Daoy (cell line): ENCODE results near the gene PLA2G1B. TPM values are rescaled to one million over a fixed set of nuclear protein-coding genes. Genes with fewer than 3 reads are reported as not detected.
A peak's percentile ranks its signal among the peaks of the same experiment; 100 is the strongest.

ENCODE experiments used
- DNase-seq: peaks from one replicate; pipeline ENCODE4 v3.0.0-alpha.2; 2015; ENCODE audit warnings: low read depth
- total RNA-seq: library from RNA; depleted of rRNA; stranded (reverse); fragments of >200 nt; shearing (Covaris generic); gene quantifications from 2 replicates; pipeline ENCODE4 v1.2.3, GENCODE V29; 2014

PLA2G1B gene
- total RNA-seq, 1 experiment from 2014 or later: not detected

DNA sequence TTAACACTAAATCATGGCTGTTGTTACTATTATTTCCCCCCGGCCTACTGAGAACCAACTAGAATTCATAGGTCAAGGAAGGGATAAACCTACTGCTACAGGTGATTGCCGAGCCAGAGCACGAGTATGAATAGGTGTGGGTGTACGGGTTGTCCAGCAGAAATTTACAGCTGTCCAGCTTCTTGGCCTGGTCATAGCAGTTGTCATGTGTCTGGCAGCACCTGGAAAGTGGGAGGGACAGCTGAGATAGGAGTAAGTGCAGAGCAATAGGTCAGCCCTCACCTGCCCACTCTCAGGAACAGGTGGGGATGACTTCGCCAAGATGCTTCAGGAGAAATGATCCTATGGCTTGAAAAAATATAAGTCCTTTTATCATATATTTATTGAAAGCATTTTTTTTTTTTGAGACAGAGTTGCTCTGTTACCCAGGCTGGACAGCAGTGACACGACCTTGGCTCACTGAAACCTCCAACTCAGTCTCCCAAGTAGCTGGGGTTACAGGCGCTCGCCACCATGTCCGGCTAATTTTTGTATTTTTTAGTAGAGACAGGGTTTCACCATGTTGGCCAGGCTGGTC, 2.6 kb downstream of the PLA2G1B start:
- DNase-seq: no peak

DNA sequence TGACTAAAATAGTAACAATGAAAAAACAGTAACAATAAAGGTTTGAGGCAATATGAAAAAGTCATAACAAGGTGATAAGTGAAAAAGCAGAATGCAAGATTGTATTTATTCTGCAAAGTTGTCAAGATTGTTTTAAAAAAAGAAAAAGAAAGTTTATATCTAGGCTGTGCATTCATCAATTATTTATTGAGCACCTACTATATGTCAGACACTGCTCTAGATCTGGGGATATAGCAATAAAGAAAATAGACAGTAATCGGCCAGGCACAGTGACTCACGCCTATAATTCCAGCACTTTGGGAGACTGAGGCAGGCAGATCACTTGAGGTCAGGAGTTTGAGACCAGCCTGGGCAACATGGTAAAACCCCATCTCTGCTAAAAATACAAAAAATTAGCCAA, 3.8 kb downstream of the PLA2G1B start:
- no peak for DNase-seq

DNA sequence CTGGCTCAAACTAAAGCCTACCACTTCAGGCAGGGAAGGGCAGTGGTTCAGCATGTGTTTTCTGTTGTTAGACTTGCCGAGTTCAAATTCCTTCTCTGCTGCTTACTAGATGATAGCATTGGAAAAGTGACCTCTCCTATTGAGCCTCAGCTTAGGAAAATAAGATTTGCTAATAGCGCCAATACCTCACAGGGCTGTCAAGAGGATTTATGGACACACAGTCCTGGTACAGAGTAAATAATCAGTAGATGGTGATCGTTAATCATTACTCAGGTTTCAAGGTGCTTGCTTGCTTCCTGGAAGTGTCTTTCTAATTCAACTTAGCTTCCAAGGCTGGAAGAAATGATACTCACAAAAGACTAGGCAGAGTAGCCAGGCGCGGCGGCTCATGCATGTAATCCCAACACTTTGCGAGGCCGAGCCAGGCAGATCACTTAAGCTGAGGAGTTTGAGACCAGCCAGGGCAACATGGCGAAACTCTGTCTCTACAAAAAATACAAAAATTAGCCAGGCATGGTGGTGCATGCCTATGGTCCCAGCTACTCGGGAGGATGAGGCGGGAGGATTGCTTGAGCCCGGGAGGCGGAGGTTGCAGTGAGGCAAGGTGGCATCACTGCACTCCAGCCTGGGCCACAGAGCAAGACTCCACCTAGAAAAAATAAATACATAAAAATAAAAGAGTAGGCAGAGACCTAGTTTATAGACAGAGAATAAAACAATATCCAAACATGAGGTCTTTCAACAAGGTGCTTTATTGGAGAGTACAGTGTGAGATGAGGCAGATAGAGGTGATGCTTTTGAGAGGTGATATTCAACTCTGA, 6.0 kb downstream of the PLA2G1B start:
- no peak for DNase-seq

DNA sequence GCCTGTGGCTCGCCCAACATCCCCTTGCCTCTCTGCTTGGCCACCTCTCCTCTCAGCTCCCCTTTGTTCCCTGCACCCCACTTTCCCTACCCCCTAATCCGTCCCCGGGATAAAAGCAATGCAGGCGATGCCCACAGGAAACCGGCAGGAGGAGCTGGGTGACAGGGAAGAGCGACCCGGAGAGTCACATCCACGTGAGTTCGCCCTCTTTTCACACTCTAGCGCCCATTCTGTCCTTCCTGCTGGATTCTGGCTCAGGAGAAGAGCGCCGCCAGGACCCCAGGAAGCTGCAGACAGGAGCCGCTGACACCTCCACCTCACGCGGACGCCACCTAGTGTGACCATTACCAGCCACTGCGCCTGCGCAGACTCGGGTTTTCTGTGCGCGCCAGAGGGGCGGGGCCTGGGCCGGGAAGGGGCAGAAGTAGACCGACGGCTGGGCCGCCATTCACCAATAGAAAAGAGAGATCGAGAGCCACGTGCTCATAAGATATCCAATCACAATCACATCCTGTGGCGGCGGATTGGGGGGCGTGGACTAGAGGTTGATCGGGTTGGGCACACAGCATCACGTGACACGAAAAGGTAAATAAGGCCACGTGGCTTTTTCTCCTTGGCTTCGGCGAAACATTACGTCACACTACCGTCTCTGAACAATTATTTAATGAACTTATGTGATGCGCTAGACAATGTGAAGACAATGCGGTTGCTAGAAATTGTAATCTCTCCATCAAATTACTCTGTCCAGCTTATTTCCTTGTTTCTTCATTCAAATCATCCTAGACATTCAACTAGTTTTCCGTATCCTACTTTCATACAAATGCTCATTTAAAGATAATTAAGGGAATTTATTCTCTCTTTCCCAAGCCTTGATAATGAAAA, 10.1 kb downstream of the PLA2G1B start:
- DNase-seq: peak; percentile 100

DNA sequence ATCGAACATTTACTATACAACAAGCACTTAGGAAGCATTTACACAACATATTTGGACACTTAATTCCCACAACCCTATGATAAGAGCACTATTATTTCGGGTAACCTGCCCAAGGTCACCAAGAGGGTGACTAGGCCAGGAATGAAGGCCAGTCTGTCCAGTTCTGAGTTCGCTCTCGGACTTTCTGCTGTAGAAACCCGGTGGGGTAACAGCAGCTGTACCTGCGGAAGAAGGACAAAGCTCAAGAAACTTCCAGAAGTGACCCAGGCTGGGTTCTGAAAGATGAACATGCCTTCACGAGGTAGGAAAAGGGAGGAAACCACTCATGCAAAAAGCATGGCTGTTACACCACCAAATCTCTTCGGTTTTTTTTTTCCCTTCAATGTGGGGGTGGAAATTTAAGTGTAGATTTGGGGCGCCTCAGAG, 10.8 kb downstream of the PLA2G1B start:
- peak; percentile 12 for DNase-seq

DNA sequence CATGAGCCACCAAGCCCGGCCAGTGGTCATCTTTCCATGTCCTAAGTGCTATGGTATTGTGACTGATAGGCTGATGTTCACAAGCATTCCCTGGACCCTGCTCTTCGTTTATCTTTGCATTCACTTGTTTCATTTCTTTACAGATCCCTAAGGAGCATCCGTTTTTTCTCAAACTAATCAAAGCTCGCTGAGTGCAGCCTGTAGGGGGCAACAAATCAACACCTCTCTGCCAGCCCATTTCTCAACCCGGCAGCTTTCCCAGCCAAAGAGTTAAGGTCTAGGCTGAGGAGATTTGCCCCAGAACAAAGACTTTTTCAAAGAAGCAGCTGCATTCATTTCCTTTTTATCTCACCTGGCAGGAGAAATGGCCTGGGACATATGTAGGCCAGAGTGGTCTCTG, 13.4 kb downstream of the PLA2G1B start:
- peak; percentile 19 for DNase-seq

DNA sequence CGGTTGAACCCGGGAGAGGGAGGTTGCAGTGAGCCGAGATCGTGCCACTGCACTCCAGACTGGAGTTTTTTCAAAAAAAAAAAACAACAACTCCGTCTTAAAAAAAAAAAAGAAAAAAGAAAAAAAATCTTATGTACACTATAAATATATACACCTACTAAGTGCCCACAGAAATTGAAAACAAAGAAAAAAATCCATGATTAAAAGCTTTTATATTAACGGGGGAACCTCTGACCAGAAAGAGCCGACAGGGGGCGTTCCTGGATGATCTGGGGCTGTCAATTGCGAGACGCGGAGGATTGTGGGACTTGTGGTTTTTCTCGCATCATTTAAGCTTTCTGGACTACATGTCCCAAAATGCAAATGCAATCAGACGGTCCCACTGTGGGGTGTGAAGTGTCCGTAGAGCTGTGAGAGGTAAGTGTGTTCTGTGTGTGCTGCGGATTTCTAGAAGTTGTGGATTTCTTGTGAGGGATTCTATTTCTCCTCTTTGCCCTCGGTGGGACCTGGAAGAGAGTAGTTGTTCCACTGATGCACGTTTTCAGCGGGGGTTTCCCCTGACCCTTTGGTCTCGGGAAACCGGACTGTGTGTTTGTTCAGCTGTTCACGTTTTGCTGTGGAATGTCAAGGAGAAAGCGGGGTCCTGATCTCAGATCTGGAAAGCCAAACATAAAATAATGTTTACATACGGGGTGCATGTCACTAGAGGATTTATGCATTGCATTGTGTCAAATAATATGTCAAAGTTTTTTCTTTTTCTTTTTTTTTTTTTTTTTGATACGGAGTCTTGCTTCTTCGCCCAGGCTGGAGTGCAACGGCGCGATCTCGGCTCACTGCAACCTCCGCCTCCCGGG, 25.4 kb downstream of the PLA2G1B start, which contains the start of gene SIRT4:
Gene SIRT4, plus strand, starts transcription at position 360 of the 854 bp plus-strand sequence. CDS start 1,241 bp downstream, outside the sequence.
- peak; percentile 93 for DNase-seq

DNA sequence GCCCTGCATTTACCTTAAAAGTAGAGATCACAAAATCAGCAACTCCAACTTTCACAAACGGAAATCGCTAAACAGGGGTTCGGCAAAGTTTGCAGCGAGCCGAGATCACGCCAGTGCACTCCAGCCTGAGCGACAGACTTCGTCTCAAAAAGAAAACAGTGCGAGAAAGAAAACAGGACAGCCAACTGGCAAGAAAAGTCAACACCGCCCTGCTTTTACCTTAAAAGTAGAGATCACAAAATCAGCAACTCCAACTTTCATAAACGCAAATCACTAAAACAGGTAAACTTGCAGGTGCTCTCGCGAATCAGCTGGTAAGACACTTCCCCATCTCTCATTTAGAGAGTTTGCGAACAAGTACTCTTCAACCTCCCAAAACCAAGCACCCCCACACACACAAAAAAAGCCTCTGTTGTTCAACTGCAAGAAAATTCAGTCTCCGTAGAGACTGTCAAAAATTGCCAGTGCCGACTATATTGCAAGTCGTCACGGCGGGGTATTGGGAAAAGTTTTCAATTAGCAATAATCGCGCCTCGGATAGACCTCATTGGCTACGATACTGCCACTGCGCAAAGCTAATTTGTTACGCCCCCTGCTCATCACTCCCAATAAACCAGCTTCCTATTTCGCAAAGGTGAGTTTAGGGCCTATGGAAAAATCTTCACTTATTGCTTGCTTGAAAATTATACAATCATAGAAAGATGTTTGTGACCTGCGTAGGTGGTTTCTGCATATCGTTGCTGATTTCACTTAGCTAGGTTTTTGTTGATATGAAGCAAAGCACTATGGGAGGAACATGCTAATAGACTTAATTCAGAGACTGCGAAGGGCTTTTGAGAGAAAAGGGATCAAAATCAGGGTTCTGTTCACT, 34.7 kb downstream of the PLA2G1B start, which contains the start of gene RNU4-1:
Gene RNU4-1, minus strand, starts transcription at position 577 of the 871 bp plus-strand sequence.
- peak; percentile 94 for DNase-seq

DNA sequence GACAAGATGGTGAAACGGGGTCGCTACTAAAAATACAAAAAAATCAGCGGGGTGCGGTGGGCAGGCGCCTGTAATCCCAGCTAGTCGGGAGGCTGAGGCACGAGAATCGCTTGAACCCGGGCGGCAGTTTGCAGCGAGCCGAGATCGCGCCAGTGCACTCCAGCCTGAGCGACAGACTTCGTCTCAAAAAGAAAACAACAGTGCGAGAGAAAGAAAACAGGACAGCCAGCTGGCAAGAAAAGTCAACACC, 35.2 kb downstream of the PLA2G1B start:
- no peak for DNase-seq

DNA sequence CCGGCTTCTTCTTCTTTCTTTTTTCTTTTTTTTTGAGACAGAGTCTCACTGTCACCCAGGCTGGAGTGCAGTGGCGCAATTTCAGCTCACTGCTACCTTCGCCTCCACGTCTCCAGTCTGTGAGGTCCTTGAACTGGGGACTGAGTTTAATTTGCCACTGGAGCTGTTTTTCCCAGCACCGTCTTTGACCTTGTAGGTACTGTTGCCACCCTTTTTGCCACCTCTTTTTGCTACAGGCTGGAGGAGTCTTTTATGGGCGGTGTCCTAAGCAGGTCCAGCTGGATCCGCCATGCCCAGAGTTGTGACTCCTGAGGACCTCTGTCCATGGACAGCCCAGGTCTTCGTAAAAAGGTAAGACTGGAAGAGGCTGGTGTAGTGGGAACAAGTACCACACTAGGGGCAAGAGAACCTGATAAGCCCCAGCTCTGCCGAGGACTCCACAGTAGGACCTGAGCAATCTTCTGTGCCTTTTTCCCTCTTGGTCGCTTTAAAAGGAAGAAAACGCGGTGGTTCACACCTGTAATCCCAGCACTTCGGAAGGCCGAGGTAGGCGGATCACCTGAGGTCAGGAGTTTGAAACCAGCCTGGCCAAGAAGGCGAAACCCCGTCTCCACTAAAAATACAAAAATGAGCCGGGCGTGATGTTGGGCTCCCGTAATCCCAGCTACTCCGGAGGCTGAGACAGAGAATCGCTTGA, 36.8 kb downstream of the PLA2G1B start:
- peak; percentile 95 for DNase-seq

DNA sequence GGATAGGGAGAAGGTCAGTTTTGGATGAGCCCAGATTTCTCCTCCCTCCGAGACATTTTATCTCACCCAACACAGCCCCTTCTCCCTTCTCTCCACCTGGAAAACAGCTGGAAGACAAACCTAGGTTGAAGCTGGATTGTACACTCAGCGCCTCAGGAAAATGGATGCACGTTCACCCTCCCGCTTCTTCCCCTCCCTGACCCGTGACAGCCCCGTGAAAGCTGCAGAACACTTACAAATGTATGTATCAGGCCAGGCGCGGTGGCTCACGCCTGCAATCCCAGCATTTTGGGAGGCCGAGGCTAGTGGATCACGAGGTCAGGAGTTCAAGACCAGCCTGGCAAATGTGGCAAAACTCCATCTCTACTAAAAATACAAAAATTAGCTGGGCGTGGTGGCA, 40.1 kb downstream of the PLA2G1B start:
- DNase-seq: no peak

DNA sequence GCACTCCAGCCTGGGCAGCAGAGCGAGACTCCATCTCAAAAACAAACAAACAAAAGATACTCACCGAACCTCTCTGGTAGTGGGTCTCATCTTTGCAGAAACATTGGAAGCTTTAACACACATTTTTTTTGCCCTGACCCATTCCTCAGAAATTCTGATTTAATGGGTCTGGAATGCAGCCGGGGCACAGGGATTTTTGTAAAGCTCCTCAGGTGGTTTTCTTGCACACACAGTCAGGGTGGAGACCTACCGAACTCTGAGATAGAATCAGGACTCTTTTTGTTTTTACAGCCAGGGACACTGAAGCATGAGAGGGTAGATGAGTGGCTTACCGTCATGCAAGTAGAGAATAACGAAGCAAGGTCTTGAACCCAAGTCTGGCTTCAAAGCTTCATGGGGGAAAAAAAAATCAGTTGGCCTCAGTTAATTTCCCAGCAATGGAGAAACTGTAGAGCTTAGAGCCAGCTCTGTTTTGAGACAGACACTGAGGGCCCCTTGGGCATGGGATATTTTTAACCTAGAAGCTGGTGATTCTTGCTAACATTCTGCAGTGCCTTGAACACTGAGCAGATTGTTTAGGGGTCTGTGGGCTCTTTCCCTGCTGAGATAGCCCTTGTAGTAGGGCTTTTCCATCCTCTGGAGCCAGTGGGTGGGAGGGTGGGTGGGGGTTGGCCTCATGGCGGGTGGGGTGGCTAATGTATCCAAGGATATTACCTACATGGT, 40.6 kb downstream of the PLA2G1B start:
- DNase-seq: no peak

DNA sequence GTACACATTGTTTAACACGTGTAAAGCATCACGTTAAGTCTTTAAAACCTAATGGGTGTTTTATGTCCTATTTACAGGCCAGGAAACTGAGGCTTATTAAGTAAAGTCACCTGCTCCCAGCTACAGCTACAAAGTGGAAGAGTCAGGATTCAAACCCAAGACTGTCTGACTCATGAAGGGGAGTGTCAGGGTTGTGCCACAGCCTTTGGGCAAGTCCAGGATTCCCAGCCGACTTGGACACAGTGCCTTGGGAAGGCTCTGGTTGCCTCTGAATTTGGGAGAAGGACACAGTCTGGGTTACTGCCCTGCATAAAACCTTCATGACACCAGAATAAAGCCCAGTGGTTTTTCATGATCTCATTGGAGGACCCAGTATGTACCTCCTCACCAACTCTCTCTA, 43.2 kb downstream of the PLA2G1B start:
- no peak for DNase-seq

DNA sequence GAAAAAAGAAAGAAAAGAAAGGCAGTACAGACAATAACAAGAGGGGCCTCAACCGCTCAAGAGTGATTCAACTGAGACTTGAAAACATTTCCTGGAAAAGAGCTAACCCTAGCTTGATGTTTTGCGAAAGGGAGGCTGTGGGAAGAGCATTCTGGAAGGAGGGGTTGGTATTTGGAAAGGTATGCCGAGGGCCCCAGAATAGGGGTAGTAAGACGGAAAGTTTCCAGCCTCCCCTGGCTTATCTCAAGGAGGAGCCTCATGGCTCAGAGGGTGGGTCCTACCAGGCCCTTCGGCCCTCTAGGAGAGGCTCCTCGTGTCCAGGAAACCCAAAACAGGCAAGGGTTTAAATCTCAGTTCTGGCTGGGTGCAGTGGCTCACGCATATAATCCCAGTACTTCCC, 44.3 kb downstream of the PLA2G1B start:
- no peak for DNase-seq

DNA sequence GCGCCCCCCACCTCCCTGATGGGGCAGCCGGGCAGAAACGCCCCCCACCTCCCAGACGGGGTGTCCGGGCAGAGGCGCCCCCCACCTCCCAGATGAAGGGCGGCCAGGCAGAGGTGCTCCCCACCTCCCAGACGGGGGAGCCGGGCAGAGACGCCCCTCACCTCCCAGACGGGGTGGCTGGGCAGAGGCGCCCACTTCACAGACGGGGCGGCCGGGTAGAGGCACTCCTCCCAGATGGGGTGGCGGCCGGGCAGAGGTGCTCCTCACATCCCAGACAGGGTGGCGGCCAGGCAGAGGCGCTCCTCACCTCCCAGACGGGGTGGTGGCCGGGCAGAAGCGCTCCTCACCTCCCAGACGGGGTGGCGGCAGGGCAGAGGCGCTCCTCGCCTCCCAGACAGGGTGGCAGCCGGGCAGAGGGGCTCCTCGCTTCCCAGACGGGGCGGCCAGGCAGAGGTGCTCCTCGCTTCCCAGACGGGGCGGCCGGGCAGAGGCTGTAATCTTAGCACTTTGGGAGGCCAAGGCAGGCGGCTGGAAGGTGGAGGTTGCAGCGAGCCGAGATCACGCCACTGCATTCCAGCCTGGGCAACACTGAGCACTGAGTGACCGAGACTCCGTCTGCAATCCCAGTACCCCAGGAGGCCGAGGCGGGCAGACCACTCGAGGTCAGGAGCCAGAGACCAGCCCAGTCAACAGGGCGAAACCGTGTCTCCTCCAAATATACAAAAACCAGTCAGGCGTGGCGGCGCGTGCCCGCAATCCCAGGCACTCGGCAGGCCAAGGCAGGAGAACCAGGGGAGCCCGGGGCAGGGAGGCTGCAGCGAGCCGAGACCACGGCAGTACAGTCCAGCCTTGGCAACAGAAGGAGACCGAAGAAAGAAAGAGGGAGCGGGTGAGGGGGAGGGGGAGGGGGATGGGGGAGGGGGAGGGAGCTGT, 49.2 kb downstream of the PLA2G1B start:
- no peak for DNase-seq

DNA sequence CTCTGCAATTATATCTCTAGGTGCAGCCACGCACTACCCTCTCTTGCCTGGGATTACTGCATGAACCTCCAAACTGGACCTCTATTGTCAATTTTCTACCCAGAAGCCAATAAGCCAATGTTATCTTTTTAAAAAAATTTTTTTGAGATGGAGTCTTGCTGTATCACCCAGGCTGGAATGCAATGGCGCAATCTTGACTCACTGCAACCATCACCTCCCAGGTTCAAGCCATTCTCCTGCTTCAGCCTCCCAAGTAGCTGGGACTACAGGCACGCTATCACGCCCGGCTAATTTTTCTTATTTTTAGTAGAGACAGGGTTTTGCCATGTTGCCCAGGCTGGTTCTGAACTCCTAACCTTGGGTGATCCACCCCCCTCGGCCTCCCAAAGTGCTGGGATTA, 50.8 kb downstream of the PLA2G1B start:
- no peak for DNase-seq
